Nephron (organoid): ENCODE measurements around the gene TRPC3.

ENCODE experiments used
- H3K27ac Mint-ChIP-seq, 3 experiments: 2 replicates each; pipeline ENCODE4 v1.8.0; 2020; ENCODE audit warnings: mixed read lengths in 3 of 3, mild to moderate bottlenecking in 2 of 3, moderate library complexity in 1 of 3
- H3K27me3 Mint-ChIP-seq: 2 replicates; pipeline ENCODE4 v1.8.0; 2021; ENCODE audit warnings: low read depth, mild to moderate bottlenecking, moderate library complexity, mixed read lengths
- H3K36me3 Mint-ChIP-seq: 2 replicates; pipeline ENCODE4 v1.8.0; 2020; ENCODE audit warnings: low read depth, mixed read lengths
- H3K4me1 Mint-ChIP-seq: 2 replicates; pipeline ENCODE4 v1.8.0; 2020; ENCODE audit warnings: mixed read lengths
- H3K4me3 Mint-ChIP-seq, 3 experiments: 2 replicates each; pipeline ENCODE4 v1.8.0; 2020; ENCODE audit warnings: mild to moderate bottlenecking in 3 of 3, mixed read lengths in 3 of 3, moderate library complexity in 2 of 3
- H3K9me3 Mint-ChIP-seq: 2 replicates; pipeline ENCODE4 v1.8.0; 2020; ENCODE audit warnings: mixed read lengths
- TF ChIP-seq, protein P1 (sequence below), 3 experiments: fragments of 200-600 bp; sonication (generic); IDR thresholded peaks; one replicate each; pipeline ENCODE4 v1.5.0; 2021; ENCODE audit warnings: antibody characterized with exemption in 3 of 3; ENCODE audit not compliant: unreplicated experiment in 3 of 3

Gene TRPC3

DNA sequence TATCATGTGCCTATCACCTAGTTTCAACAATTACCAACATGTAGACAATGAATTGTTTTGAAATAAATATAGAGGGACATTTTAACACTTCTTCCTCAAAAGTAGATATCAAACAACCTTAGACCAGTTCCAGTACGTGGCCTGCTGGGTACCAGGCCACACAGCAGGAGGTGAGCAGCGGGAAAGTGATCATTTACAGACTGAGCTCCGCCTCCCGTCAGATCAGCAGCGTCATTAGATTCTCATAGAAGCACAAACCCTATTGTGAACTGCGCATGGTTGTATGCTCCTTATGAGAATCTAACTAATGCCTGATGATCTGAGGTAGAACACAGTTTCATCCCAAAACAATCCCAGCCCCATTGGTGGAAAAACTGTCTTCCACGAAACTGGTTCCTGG is 88.1 kb downstream of the TRPC3 start:
- H3K36me3 Mint-ChIP-seq, result peaks cover 33% of the 10 kb centered on the region

DNA sequence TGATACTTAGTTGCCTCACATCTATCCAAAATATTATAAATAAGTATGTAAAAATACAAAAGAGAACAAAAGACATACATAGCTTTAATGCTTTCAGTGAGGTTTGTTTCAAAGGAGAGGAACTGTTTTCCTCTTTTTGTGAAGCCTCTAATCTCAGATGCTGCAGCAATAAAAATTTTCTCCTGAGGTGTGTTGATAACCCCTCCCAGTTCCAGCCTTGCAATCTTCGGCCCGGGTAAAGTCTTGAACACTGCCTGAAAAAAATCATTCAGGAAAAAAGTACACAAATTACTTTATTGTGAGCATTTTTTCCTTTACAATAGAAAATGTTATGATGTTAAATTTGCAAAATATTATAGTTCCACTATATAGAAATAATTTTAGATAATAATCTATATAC is 90.4 kb downstream of the TRPC3 start:
- Mint-ChIP-seq H3K36me3 (peaks cover 14% of the 10 kb centered on the region), H3K4me1 (no peaks in the 10 kb centered on the region), H3K27me3 (no peaks in the 10 kb centered on the region), H3K27ac (no peak overlapping the region), H3K9me3 (peaks cover 2% of the 10 kb centered on the region), H3K4me3 (no peak overlapping the region)
- TF ChIP-seq, protein P1, sequence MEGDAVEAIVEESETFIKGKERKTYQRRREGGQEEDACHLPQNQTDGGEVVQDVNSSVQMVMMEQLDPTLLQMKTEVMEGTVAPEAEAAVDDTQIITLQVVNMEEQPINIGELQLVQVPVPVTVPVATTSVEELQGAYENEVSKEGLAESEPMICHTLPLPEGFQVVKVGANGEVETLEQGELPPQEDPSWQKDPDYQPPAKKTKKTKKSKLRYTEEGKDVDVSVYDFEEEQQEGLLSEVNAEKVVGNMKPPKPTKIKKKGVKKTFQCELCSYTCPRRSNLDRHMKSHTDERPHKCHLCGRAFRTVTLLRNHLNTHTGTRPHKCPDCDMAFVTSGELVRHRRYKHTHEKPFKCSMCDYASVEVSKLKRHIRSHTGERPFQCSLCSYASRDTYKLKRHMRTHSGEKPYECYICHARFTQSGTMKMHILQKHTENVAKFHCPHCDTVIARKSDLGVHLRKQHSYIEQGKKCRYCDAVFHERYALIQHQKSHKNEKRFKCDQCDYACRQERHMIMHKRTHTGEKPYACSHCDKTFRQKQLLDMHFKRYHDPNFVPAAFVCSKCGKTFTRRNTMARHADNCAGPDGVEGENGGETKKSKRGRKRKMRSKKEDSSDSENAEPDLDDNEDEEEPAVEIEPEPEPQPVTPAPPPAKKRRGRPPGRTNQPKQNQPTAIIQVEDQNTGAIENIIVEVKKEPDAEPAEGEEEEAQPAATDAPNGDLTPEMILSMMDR (IDR thresholded peaks at IDR 0.05; ENCODE audit: unreplicated experiment in 3 of 3), result no peak

More for the DNA sequence above, 88.1 kb downstream of the TRPC3 start:
- peaks cover 2% of the 10 kb centered on the region for H3K9me3 Mint-ChIP-seq
- no peak overlapping the region for H3K4me3 Mint-ChIP-seq
- peaks cover 3% of the 10 kb centered on the region for H3K4me1 Mint-ChIP-seq
- no peak overlapping the region for H3K27ac Mint-ChIP-seq
- no peaks in the 10 kb centered on the region for H3K27me3 Mint-ChIP-seq
- TF ChIP-seq, protein P1 (IDR thresholded peaks at IDR 0.05; ENCODE audit: unreplicated experiment in 3 of 3), result no peak

DNA sequence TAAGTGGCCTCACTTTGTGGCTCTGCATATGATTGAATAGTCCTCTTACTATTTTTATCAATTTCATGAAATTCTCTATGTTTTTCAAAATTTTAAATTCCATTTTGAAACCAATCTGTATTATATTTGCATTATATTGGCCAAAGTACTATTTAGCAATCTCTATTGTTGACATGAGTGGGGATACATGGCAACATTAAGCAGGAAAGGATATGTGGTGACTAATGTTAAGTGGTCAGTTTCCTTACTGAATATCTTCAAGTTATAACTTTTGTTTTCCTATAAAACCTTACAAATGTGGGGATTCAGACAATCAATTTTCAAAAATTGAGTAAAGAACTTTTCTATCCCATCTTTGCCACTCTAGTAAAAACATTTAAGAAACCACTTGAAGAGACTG is 91.7 kb downstream of the TRPC3 start:
- Mint-ChIP-seq H3K36me3 (peaks cover 7% of the 10 kb centered on the region), H3K27ac (no peak overlapping the region), H3K4me1 (no peaks in the 10 kb centered on the region), H3K9me3 (no peaks in the 10 kb centered on the region), H3K27me3 (no peaks in the 10 kb centered on the region), H3K4me3 (no peak overlapping the region)
- TF ChIP-seq, protein P1 (IDR thresholded peaks at IDR 0.05; ENCODE audit: unreplicated experiment in 3 of 3), result no peak

DNA sequence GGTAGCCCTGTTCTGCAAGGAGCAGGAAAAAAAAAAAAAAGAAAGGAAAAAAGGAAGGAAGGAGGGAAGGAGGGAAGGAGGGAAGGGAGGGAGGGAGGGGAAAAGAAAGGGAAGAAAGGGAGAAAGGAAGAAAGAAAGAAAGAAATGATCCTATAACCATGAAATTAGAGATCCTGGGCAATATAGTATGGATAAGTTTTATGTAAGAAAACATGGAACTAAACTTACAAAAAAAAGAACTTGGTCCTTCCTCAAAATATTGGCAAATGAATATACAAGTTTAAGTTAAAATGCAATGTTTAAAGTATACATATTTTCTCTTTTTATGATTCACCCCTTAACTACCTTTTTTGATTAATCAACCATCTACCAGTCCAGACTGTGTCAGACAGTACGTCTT is 100.5 kb downstream of the TRPC3 start:
- Mint-ChIP-seq H3K27ac (no peak overlapping the region), H3K4me1 (no peaks in the 10 kb centered on the region), H3K4me3 (no peak overlapping the region), H3K36me3 (peaks cover 27% of the 10 kb centered on the region), H3K27me3 (no peaks in the 10 kb centered on the region), H3K9me3 (no peaks in the 10 kb centered on the region)
- TF ChIP-seq, protein P1 (IDR thresholded peaks at IDR 0.05; ENCODE audit: unreplicated experiment in 3 of 3), result no peak

DNA sequence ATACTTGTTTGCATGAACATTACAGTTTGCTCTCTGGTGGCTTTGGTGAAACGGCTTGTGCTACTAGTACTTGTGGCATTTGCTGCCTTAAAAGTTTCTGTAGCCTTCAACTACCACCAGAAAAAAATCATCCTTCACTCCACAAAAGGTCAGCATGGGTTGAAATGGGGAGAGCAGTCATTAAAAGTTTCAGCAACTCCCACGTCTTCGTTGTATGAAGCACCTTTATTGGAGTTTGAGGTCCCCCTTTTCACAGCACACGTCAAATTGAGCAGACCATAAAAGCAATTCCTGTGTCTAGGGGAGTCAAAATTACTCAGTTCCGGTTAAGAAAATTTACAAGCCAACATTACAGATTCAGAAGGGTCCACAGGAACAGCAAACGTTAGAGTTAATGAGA is 105.2 kb downstream of the TRPC3 start:
- Mint-ChIP-seq H3K4me1 (no peaks in the 10 kb centered on the region), H3K9me3 (no peaks in the 10 kb centered on the region), H3K4me3 (no peak overlapping the region), H3K27ac (no peak overlapping the region), H3K27me3 (no peaks in the 10 kb centered on the region), H3K36me3 (peaks cover 31% of the 10 kb centered on the region)
- TF ChIP-seq, protein P1 (IDR thresholded peaks at IDR 0.05; ENCODE audit: unreplicated experiment in 3 of 3), result no peak

DNA sequence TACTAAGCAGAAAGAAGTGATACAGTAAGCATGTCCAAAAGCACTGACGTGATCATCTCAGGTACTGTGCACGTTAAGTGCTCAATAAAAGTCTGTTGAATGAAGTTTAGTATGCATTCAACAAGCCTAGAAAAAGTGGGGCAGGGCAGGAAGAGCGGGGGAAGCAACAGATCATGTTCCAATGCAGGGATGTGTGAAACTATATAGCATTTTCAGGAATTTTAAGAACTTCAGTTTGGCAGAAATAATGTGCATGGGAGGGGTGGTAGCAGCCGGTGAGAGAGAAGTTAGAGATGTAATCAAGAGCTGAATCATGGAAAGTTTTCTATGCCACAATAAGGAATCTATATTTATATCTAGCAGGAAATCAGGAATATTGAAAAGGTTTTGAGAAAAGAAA is 109.0 kb downstream of the TRPC3 start:
- no peak overlapping the region for H3K4me3 Mint-ChIP-seq
- no peaks in the 10 kb centered on the region for H3K4me1 Mint-ChIP-seq
- TF ChIP-seq, protein P1 (IDR thresholded peaks at IDR 0.05; ENCODE audit: unreplicated experiment in 3 of 3), result no peak
- H3K27me3 Mint-ChIP-seq, result no peaks in the 10 kb centered on the region
- no peak overlapping the region for H3K27ac Mint-ChIP-seq
- H3K36me3 Mint-ChIP-seq, result peaks cover 35% of the 10 kb centered on the region
- no peaks in the 10 kb centered on the region for H3K9me3 Mint-ChIP-seq
